ENCODE results near the gene LRRN2.

The LRRN2 gene

DNA sequence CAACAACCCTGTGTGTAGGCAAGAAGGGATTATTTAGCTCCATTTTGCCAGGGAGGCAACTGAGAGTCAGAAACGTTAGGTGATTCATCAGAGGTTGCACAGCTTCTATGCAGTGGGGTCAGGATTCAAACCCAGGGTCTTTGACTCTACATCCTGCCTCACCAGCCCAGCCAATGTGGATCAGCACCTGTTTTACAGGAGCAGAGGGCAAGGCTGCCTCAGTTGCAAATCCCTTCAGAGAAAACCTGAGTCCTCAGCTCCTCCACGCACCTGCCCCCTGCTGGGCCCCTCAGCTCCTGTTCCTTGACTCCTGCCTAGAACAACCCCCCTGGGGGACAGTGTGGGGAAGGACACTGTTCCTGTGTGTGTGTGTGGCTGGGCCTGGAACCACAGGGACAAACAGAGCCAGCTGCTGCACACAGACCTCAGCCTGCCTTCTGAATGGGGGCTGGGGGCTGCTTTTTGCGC is 61.6 kb downstream of the LRRN2 start:
- ATAC-seq, result peak; percentile 69
- TF ChIP-seq GLIS3 (CRISPR knock-in tag; IDR thresholded peaks at IDR 0.05), result no peak
- TF ChIP-seq POU6F1 (CRISPR knock-in tag; IDR thresholded peaks at IDR 0.05; ENCODE audit: borderline replicate concordance, low read depth), result no peak
- TF ChIP-seq BACH2 (CRISPR knock-in tag; IDR thresholded peaks at IDR 0.05; ENCODE audit: borderline replicate concordance), result no peak
- no peak for TF ChIP-seq RARB (CRISPR knock-in tag; IDR thresholded peaks at IDR 0.05)
- TF ChIP-seq ZFP30 (CRISPR knock-in tag; IDR thresholded peaks at IDR 0.05), result no peak
- TF ChIP-seq PPARA (CRISPR knock-in tag; IDR thresholded peaks at IDR 0.05; ENCODE audit: borderline replicate concordance), result no peak
- TF ChIP-seq PATZ1 (CRISPR knock-in tag; IDR thresholded peaks at IDR 0.05; ENCODE audit: borderline replicate concordance), result no peak
- TF ChIP-seq, protein P1, sequence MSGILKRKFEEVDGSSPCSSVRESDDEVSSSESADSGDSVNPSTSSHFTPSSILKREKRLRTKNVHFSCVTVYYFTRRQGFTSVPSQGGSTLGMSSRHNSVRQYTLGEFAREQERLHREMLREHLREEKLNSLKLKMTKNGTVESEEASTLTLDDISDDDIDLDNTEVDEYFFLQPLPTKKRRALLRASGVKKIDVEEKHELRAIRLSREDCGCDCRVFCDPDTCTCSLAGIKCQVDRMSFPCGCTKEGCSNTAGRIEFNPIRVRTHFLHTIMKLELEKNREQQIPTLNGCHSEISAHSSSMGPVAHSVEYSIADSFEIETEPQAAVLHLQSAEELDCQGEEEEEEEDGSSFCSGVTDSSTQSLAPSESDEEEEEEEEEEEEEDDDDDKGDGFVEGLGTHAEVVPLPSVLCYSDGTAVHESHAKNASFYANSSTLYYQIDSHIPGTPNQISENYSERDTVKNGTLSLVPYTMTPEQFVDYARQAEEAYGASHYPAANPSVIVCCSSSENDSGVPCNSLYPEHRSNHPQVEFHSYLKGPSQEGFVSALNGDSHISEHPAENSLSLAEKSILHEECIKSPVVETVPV (CRISPR knock-in tag; IDR thresholded peaks at IDR 0.05), result no peak
- TF ChIP-seq ISL1 (CRISPR knock-in tag; IDR thresholded peaks at IDR 0.05), result no peak
- TF ChIP-seq ESRRG (CRISPR knock-in tag; IDR thresholded peaks at IDR 0.05), result no peak
- TF ChIP-seq OSR1 (CRISPR knock-in tag; IDR thresholded peaks at IDR 0.05), result no peak
- TF ChIP-seq, protein P2, sequence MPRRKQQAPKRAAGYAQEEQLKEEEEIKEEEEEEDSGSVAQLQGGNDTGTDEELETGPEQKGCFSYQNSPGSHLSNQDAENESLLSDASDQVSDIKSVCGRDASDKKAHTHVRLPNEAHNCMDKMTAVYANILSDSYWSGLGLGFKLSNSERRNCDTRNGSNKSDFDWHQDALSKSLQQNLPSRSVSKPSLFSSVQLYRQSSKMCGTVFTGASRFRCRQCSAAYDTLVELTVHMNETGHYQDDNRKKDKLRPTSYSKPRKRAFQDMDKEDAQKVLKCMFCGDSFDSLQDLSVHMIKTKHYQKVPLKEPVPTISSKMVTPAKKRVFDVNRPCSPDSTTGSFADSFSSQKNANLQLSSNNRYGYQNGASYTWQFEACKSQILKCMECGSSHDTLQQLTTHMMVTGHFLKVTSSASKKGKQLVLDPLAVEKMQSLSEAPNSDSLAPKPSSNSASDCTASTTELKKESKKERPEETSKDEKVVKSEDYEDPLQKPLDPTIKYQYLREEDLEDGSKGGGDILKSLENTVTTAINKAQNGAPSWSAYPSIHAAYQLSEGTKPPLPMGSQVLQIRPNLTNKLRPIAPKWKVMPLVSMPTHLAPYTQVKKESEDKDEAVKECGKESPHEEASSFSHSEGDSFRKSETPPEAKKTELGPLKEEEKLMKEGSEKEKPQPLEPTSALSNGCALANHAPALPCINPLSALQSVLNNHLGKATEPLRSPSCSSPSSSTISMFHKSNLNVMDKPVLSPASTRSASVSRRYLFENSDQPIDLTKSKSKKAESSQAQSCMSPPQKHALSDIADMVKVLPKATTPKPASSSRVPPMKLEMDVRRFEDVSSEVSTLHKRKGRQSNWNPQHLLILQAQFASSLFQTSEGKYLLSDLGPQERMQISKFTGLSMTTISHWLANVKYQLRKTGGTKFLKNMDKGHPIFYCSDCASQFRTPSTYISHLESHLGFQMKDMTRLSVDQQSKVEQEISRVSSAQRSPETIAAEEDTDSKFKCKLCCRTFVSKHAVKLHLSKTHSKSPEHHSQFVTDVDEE (CRISPR knock-in tag; IDR thresholded peaks at IDR 0.05), result no peak
- TF ChIP-seq TCF4 (CRISPR knock-in tag; IDR thresholded peaks at IDR 0.05; ENCODE audit: borderline replicate concordance), result no peak
- no peak for TF ChIP-seq TOX (CRISPR knock-in tag; IDR thresholded peaks at IDR 0.05; ENCODE audit: borderline replicate concordance)
- no peak for TF ChIP-seq CSDC2 (CRISPR knock-in tag; IDR thresholded peaks at IDR 0.05)
- TF ChIP-seq, protein P3, sequence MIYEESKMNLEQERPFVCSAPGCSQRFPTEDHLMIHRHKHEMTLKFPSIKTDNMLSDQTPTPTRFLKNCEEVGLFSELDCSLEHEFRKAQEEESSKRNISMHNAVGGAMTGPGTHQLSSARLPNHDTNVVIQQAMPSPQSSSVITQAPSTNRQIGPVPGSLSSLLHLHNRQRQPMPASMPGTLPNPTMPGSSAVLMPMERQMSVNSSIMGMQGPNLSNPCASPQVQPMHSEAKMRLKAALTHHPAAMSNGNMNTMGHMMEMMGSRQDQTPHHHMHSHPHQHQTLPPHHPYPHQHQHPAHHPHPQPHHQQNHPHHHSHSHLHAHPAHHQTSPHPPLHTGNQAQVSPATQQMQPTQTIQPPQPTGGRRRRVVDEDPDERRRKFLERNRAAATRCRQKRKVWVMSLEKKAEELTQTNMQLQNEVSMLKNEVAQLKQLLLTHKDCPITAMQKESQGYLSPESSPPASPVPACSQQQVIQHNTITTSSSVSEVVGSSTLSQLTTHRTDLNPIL (CRISPR knock-in tag; IDR thresholded peaks at IDR 0.05; ENCODE audit: low read depth), result no peak
- TF ChIP-seq ARNTL (CRISPR knock-in tag; IDR thresholded peaks at IDR 0.05; ENCODE audit: borderline replicate concordance, low read depth), result no peak
- no peak for TF ChIP-seq ZNF565 (CRISPR knock-in tag; conservative IDR thresholded peaks at IDR 0.05; ENCODE audit: low read depth)

GRCh38 chr1:204623365-204623893 is 62.1 kb downstream of the LRRN2 start:
- ATAC-seq, result no peak; the same call in 2 of the 3 replicates
- TF ChIP-seq TCF4 (CRISPR knock-in tag; IDR thresholded peaks at IDR 0.05; ENCODE audit: borderline replicate concordance) (no peak), POU6F1 (CRISPR knock-in tag; IDR thresholded peaks at IDR 0.05; ENCODE audit: borderline replicate concordance, low read depth) (no peak), CSDC2 (CRISPR knock-in tag; IDR thresholded peaks at IDR 0.05) (no peak), ESRRG (CRISPR knock-in tag; IDR thresholded peaks at IDR 0.05) (no peak), ZC3H10 (CRISPR knock-in tag; IDR thresholded peaks at IDR 0.05) (no peak), PATZ1 (CRISPR knock-in tag; IDR thresholded peaks at IDR 0.05; ENCODE audit: borderline replicate concordance) (no peak), OSR1 (CRISPR knock-in tag; IDR thresholded peaks at IDR 0.05) (no peak), ZFP30 (CRISPR knock-in tag; IDR thresholded peaks at IDR 0.05) (no peak)
- TF ChIP-seq, protein P3 (CRISPR knock-in tag; IDR thresholded peaks at IDR 0.05; ENCODE audit: low read depth), result no peak

Measured in SK-N-SH treated with all-trans-retinoic acid at 6 μM for 48 hours (cell line).